NCI-H748 treated with DMSO at 0.1 percent for 48 hours (cell line): ENCODE measurements around the gene MEF2B.
A peak's percentile ranks its signal among the peaks of the same experiment; 100 is the strongest.

Experiments used
- DNase-seq: peaks from one replicate; lab custom pipeline; 2025; lab: John Stamatoyannopoulos, UW

MEF2B gene

GRCh38 chr19:19170053-19170872, at the start of gene MEF2B:
TSS of gene MEF2B (minus strand) at chr19:19170263. CDS start at chr19:19150735, 19,528 bp downstream.
- peak; percentile 66 for DNase-seq

- DNase-seq, result no peak
Measured at GRCh38 chr19:19218911-19219310, 48.8 kb upstream of the MEF2B start.

- peak; percentile 20 for DNase-seq
Measured at GRCh38 chr19:19217099-19217498, 47.0 kb upstream of the MEF2B start.

GRCh38 chr19:19215792-19216191, 45.7 kb upstream of the MEF2B start:
- DNase-seq, result no peak

GRCh38 chr19:19214892-19215291, 44.8 kb upstream of the MEF2B start:
- DNase-seq, result no peak

GRCh38 chr19:19214159-19214490, 44.1 kb upstream of the MEF2B start:
- DNase-seq, result no peak

- DNase-seq, result no peak
Measured at GRCh38 chr19:19213426-19214158, 43.5 kb upstream of the MEF2B start.

GRCh38 chr19:19212916-19213315, 42.9 kb upstream of the MEF2B start:
- DNase-seq, result no peak

GRCh38 chr19:19211499-19212420, 41.7 kb upstream of the MEF2B start, which contains the start of gene NCAN:
TSS of gene NCAN (plus strand) at chr19:19211958. CDS start at chr19:19216954, 4,996 bp downstream.
- no peak for DNase-seq

- DNase-seq, result no peak
Measured at GRCh38 chr19:19209372-19209771, 39.3 kb upstream of the MEF2B start.

- no peak for DNase-seq
Measured at GRCh38 chr19:19207637-19208572, 37.8 kb upstream of the MEF2B start.

GRCh38 chr19:19206938-19207337, 36.9 kb upstream of the MEF2B start:
- no peak for DNase-seq

- DNase-seq, result no peak
Measured at GRCh38 chr19:19205416-19206410, 35.6 kb upstream of the MEF2B start.

GRCh38 chr19:19204181-19204580, 34.1 kb upstream of the MEF2B start:
- DNase-seq, result no peak

- DNase-seq, result peak; percentile 87
Measured at GRCh38 chr19:19203012-19203856, 33.2 kb upstream of the MEF2B start, which contains the start of gene NR2C2AP. TSS of gene NR2C2AP (minus strand) at chr19:19203414. CDS start at chr19:19203060, 354 bp downstream.

- DNase-seq, result no peak
Measured at GRCh38 chr19:19202707-19203011, 32.6 kb upstream of the MEF2B start.

GRCh38 chr19:19201697-19202630, 31.9 kb upstream of the MEF2B start:
- DNase-seq, result no peak

GRCh38 chr19:19193926-19194325, 23.9 kb upstream of the MEF2B start:
- DNase-seq, result no peak
